Thymus (tissue), 11 donors: ENCODE data around the gene CREB1. TPM values are rescaled to one million over a fixed set of nuclear protein-coding genes. Genes with fewer than 3 reads are reported as not detected.
A peak's percentile ranks its signal among the peaks of the same experiment; 100 is the strongest.

ENCODE experiments used
- DNase-seq, 9 donors: peaks; one replicate each; pipeline ENCODE4 v3.0.0-alpha.2; 2013; ENCODE audit warnings: low spot score in 9 of 9, low read depth in 6 of 9, missing footprints in 1 of 9
- H3K27ac ChIP-seq, 2 donors: one replicate each; pipeline ENCODE4 v1.5.1; 2013; ENCODE audit warnings: control low read depth in 1 of 2, low read depth in 1 of 2, low read length in 1 of 2, mild to moderate bottlenecking in 1 of 2, moderate library complexity in 1 of 2
- H3K27me3 ChIP-seq, 2 donors: one replicate each; pipeline ENCODE4 v1.5.1; 2013; ENCODE audit warnings: low read length in 1 of 2; ENCODE audit not compliant: control insufficient read depth in 2 of 2, insufficient read depth in 1 of 2
- H3K36me3 ChIP-seq, 2 donors: one replicate each; pipeline ENCODE4 v1.5.1; 2013; ENCODE audit warnings: low read length in 1 of 2, mild to moderate bottlenecking in 1 of 2, moderate library complexity in 1 of 2; ENCODE audit not compliant: control insufficient read depth in 2 of 2, insufficient read depth in 2 of 2
- H3K4me1 ChIP-seq, 2 donors: one replicate each; pipeline ENCODE4 v1.5.1; 2013; ENCODE audit warnings: low read length in 2 of 2; ENCODE audit not compliant: control insufficient read depth in 2 of 2, insufficient read depth in 2 of 2
- H3K4me3 ChIP-seq, 2 donors: one replicate each; pipeline ENCODE4 v1.5.1; 2013; ENCODE audit warnings: low read length in 2 of 2, control low read depth in 1 of 2, mild to moderate bottlenecking in 1 of 2
- H3K9me3 ChIP-seq, 2 donors: one replicate each; pipeline ENCODE4 v1.5.1; 2013; ENCODE audit warnings: low read length in 1 of 2, mild to moderate bottlenecking in 1 of 2; ENCODE audit not compliant: control insufficient read depth in 2 of 2, insufficient read depth in 1 of 2
- WGBS: extraction: QIAGEN DNeasy Blood & Tissue Kit; methylation state at CpG from one replicate; pipeline ENCODE4 v1.1.7; 2013; 5-methylcytosine and 5-hydroxymethylcytosine counted together
- polyA plus RNA-seq: library from polyadenylated mRNA; stranded (reverse); fragments of 200-250 nt; gene quantifications from one replicate; pipeline ENCODE4 v1.2.3, GENCODE V29; 2013
- total RNA-seq: library from RNA; stranded (reverse); fragments of 120-200 nt; gene quantifications from one replicate; pipeline ENCODE4 v1.2.4, GENCODE V29; 2013
- donor health status: healthy.

The CREB1 gene
- total and polyA plus RNA-seq, 2 donors = 15.5 to 50.9 TPM

GRCh38 chr2:207498427-207498826 is 31.3 kb upstream of the CREB1 start:
- 98% methylated on average over 4 of the region's 4 CpGs for WGBS
- no peaks in the 10 kb centered on the region for H3K27me3 ChIP-seq
- H3K4me1 ChIP-seq = no peaks in the 10 kb centered on the region
- no peak overlapping the region for H3K4me3 ChIP-seq
- DNase-seq = no peak
- no peak overlapping the region for H3K27ac ChIP-seq
- H3K9me3 ChIP-seq = no peaks in the 10 kb centered on the region
- no peaks in the 10 kb centered on the region for H3K36me3 ChIP-seq

- Histone ChIP-seq H3K27ac (no peak overlapping the region), H3K9me3 (no peaks in the 10 kb centered on the region), H3K4me1 (no peaks in the 10 kb centered on the region), H3K27me3 (no peaks in the 10 kb centered on the region), H3K36me3 (no peaks in the 10 kb centered on the region), H3K4me3 (no peak overlapping the region)
- WGBS = 93% methylated on average over 1 of the region's 1 CpG
- no peak for DNase-seq
Observed at GRCh38 chr2:207499114-207499513, 30.6 kb upstream of the CREB1 start.

GRCh38 chr2:207501802-207502576 is 27.8 kb upstream of the CREB1 start:
- Histone ChIP-seq H3K27me3 (no peaks in the 10 kb centered on the region), H3K4me3 (no peak overlapping the region), H3K9me3 (no peaks in the 10 kb centered on the region), H3K27ac (no peak overlapping the region), H3K36me3 (no peaks in the 10 kb centered on the region), H3K4me1 (peaks cover 4 to 9% of the 10 kb centered on the region in 2 donors)
- no peak for DNase-seq
- 89% methylated on average over 7 of the region's 7 CpGs for WGBS

GRCh38 chr2:207502577-207503198 is 27.1 kb upstream of the CREB1 start:
- no peaks in the 10 kb centered on the region for H3K27me3 ChIP-seq
- H3K4me3 ChIP-seq = no peak overlapping the region
- no peaks in the 10 kb centered on the region for H3K9me3 ChIP-seq
- H3K4me1 ChIP-seq = peaks cover 4 to 9% of the 10 kb centered on the region in 2 donors
- WGBS = 62% methylated on average over 4 of the region's 4 CpGs
- no peak for DNase-seq
- H3K36me3 ChIP-seq = no peaks in the 10 kb centered on the region
- no peak overlapping the region for H3K27ac ChIP-seq

GRCh38 chr2:207503234-207503633 is 26.5 kb upstream of the CREB1 start:
- Histone ChIP-seq H3K4me1 (peaks cover 4 to 9% of the 10 kb centered on the region in 2 donors), H3K36me3 (no peaks in the 10 kb centered on the region), H3K9me3 (no peaks in the 10 kb centered on the region), H3K4me3 (no peak overlapping the region), H3K27ac (no peak overlapping the region), H3K27me3 (no peaks in the 10 kb centered on the region)
- DNase-seq = no peak
- 91% methylated on average over 5 of the region's 5 CpGs for WGBS

GRCh38 chr2:207504513-207505170 is 25.1 kb upstream of the CREB1 start:
- peaks cover 4 to 9% of the 10 kb centered on the region in 2 donors for H3K4me1 ChIP-seq
- WGBS = 47% methylated on average over 11 of the region's 11 CpGs
- no peaks in the 10 kb centered on the region for H3K27me3 ChIP-seq
- no peaks in the 10 kb centered on the region for H3K36me3 ChIP-seq
- H3K4me3 ChIP-seq = no peak overlapping the region
- H3K9me3 ChIP-seq = no peaks in the 10 kb centered on the region
- peak overlapping the region; percentile 13 to 73 for H3K27ac ChIP-seq
- no peak for DNase-seq

- H3K4me1 ChIP-seq = peaks cover 4 to 9% of the 10 kb centered on the region in 2 donors
- H3K9me3 ChIP-seq = no peaks in the 10 kb centered on the region
- WGBS = 45% methylated on average over 3 of the region's 3 CpGs
- H3K4me3 ChIP-seq = no peak overlapping the region
- H3K36me3 ChIP-seq = no peaks in the 10 kb centered on the region
- no peak for DNase-seq
- no peaks in the 10 kb centered on the region for H3K27me3 ChIP-seq
- peak overlapping the region in 1 of 2 donors; percentile 13 for H3K27ac ChIP-seq
Observed at GRCh38 chr2:207505171-207505570, 24.6 kb upstream of the CREB1 start.

- WGBS = 6% methylated on average over 1 of the region's 1 CpG
- H3K27ac ChIP-seq = no peak overlapping the region
- peaks cover 4 to 9% of the 10 kb centered on the region in 2 donors for H3K4me1 ChIP-seq
Observed at GRCh38 chr2:207505728-207506127, 24.0 kb upstream of the CREB1 start.

GRCh38 chr2:207506426-207506825 is 23.3 kb upstream of the CREB1 start:
- WGBS = 94% methylated on average over 1 of the region's 1 CpG
- no peak for DNase-seq
- Histone ChIP-seq H3K9me3 (no peaks in the 10 kb centered on the region), H3K27me3 (no peaks in the 10 kb centered on the region), H3K27ac (no peak overlapping the region), H3K4me3 (no peak overlapping the region), H3K4me1 (peaks cover 4 to 9% of the 10 kb centered on the region in 2 donors), H3K36me3 (no peaks in the 10 kb centered on the region)

More at GRCh38 chr2:207505728-207506127, 24.0 kb upstream of the CREB1 start:
- Histone ChIP-seq H3K36me3 (no peaks in the 10 kb centered on the region), H3K4me3 (no peak overlapping the region), H3K27me3 (no peaks in the 10 kb centered on the region), H3K9me3 (no peaks in the 10 kb centered on the region)
- DNase-seq = peak in 1 of 9 donors; percentile 29
